Nephron (organoid): ENCODE data around the gene ARL13B.

Experiments used
- H3K27ac Mint-ChIP-seq, 3 experiments: 2 replicates each; pipeline ENCODE4 v1.8.0; 2020; ENCODE audit warnings: mixed read lengths in 3 of 3, mild to moderate bottlenecking in 2 of 3, moderate library complexity in 1 of 3
- H3K27me3 Mint-ChIP-seq: 2 replicates; pipeline ENCODE4 v1.8.0; 2021; ENCODE audit warnings: low read depth, mild to moderate bottlenecking, moderate library complexity, mixed read lengths
- H3K36me3 Mint-ChIP-seq: 2 replicates; pipeline ENCODE4 v1.8.0; 2020; ENCODE audit warnings: low read depth, mixed read lengths
- H3K4me1 Mint-ChIP-seq: 2 replicates; pipeline ENCODE4 v1.8.0; 2020; ENCODE audit warnings: mixed read lengths
- H3K4me3 Mint-ChIP-seq, 3 experiments: 2 replicates each; pipeline ENCODE4 v1.8.0; 2020; ENCODE audit warnings: mild to moderate bottlenecking in 3 of 3, mixed read lengths in 3 of 3, moderate library complexity in 2 of 3
- H3K9me3 Mint-ChIP-seq: 2 replicates; pipeline ENCODE4 v1.8.0; 2020; ENCODE audit warnings: mixed read lengths
- TF ChIP-seq, protein P1 (sequence below), 3 experiments: fragments of 200-600 bp; sonication (generic); IDR thresholded peaks; one replicate each; pipeline ENCODE4 v1.5.0; 2021; ENCODE audit warnings: antibody characterized with exemption in 3 of 3; ENCODE audit not compliant: unreplicated experiment in 3 of 3

Gene ARL13B

DNA sequence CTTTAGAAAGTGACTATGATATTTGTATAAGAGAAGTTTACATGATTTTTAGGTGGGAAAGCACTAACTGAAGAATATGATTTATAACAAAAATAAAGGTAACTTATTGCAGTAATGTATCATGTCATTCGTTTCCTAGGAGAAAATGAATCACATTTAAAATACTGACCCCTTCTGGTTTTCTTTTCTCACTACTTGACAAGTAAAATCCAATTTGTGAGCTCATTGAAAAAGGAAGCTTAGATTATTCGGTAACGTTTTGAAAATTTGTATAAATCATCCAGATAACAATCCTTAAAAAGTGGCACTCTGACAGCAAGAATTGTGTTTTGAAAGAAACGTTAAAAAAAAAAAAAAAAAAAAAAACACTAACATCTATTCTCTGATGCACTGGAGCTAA lies 121.9 kb downstream of the ARL13B start:
- Mint-ChIP-seq H3K4me3 (no peak overlapping the region), H3K4me1 (no peaks in the 10 kb centered on the region), H3K27ac (no peak overlapping the region), H3K36me3 (peaks cover 44% of the 10 kb centered on the region), H3K27me3 (no peaks in the 10 kb centered on the region), H3K9me3 (no peaks in the 10 kb centered on the region)
- TF ChIP-seq, protein P1, sequence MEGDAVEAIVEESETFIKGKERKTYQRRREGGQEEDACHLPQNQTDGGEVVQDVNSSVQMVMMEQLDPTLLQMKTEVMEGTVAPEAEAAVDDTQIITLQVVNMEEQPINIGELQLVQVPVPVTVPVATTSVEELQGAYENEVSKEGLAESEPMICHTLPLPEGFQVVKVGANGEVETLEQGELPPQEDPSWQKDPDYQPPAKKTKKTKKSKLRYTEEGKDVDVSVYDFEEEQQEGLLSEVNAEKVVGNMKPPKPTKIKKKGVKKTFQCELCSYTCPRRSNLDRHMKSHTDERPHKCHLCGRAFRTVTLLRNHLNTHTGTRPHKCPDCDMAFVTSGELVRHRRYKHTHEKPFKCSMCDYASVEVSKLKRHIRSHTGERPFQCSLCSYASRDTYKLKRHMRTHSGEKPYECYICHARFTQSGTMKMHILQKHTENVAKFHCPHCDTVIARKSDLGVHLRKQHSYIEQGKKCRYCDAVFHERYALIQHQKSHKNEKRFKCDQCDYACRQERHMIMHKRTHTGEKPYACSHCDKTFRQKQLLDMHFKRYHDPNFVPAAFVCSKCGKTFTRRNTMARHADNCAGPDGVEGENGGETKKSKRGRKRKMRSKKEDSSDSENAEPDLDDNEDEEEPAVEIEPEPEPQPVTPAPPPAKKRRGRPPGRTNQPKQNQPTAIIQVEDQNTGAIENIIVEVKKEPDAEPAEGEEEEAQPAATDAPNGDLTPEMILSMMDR (IDR thresholded peaks at IDR 0.05; ENCODE audit: unreplicated experiment in 3 of 3), result no peak
